WTC11 (cell line): ENCODE data around the gene EDN3. TPM values are rescaled to one million over a fixed set of nuclear protein-coding genes. Genes with fewer than 3 reads are reported as not detected.

Experiments
- ATAC-seq: fragments of 200-7000 bp; cut with Tn5 transposase; 2 replicates; pipeline ENCODE4 v1.10.0; 2021; ENCODE audit warnings: mild to moderate bottlenecking, moderate library complexity
- CTCF ChIA-PET: fragments of 300-600 bp; sonication (Branson Sonifier 250); formaldehyde crosslinking; loops from one replicate; lab custom pipeline; 2021; ENCODE audit warnings: antibody characterized with exemption; lab: Charles Lee
- POLR2A ChIA-PET: fragments of 350-600 bp; sonication (Branson Sonifier 250); formaldehyde crosslinking; loops from one replicate; lab custom pipeline; 2021; ENCODE audit warnings: antibody characterized with exemption; lab: Charles Lee
- DNase-seq: peaks from one replicate; pipeline ENCODE4 v3.0.0; 2021; ENCODE audit warnings: low spot score
- H3K27ac Mint-ChIP-seq: 2 replicates; pipeline ENCODE4 v1.8.0; 2021; ENCODE audit warnings: mixed read lengths
- H3K27me3 Mint-ChIP-seq: 2 replicates; pipeline ENCODE4 v1.8.0; 2021; ENCODE audit warnings: low read depth, mild to moderate bottlenecking, moderate library complexity, mixed read lengths
- H3K36me3 Mint-ChIP-seq: 2 replicates; pipeline ENCODE4 v1.8.0; 2021; ENCODE audit warnings: mixed read lengths
- H3K4me1 Mint-ChIP-seq: 2 replicates; pipeline ENCODE4 v1.8.0; 2022; ENCODE audit warnings: mixed read lengths
- H3K4me3 Mint-ChIP-seq: 2 replicates; pipeline ENCODE4 v1.8.0; 2021; ENCODE audit warnings: mild to moderate bottlenecking, moderate library complexity, mixed read lengths
- H3K9me3 Mint-ChIP-seq: 2 replicates; pipeline ENCODE4 v1.8.0; 2021; ENCODE audit warnings: mixed read lengths
- ATF1 ChIP-seq: sonication (generic); formaldehyde crosslinking; IDR thresholded peaks from 2 replicates; pipeline ENCODE4 v1.8.1; 2023; ENCODE audit warnings: mild to moderate bottlenecking, moderate library complexity, missing genetic modification reagents
- CREB1 ChIP-seq: sonication (generic); formaldehyde crosslinking; IDR thresholded peaks from 2 replicates; pipeline ENCODE4 v1.8.0; 2023; ENCODE audit warnings: mild to moderate bottlenecking, missing genetic modification reagents
- ETV6 ChIP-seq: sonication (generic); formaldehyde crosslinking; IDR thresholded peaks from 2 replicates; pipeline ENCODE4 v1.8.1; 2022; ENCODE audit warnings: mild to moderate bottlenecking, missing genetic modification reagents
- FOXJ3 ChIP-seq: sonication (generic); formaldehyde crosslinking; IDR thresholded peaks from 2 replicates; pipeline ENCODE4 v1.9.0; 2021; ENCODE audit warnings: missing genetic modification reagents, mild to moderate bottlenecking, borderline replicate concordance
- FOXP1 ChIP-seq: sonication (generic); formaldehyde crosslinking; IDR thresholded peaks from 2 replicates; pipeline ENCODE4 v1.8.0; 2022; ENCODE audit warnings: missing genetic modification reagents, mild to moderate bottlenecking, moderate library complexity, borderline replicate concordance
- JUN ChIP-seq: sonication (generic); formaldehyde crosslinking; IDR thresholded peaks from 2 replicates; pipeline ENCODE4 v1.8.0; 2023; ENCODE audit warnings: mild to moderate bottlenecking, missing genetic modification reagents
- RELA ChIP-seq: sonication (generic); formaldehyde crosslinking; IDR thresholded peaks from 2 replicates; pipeline ENCODE4 v1.8.1; 2022; ENCODE audit warnings: missing genetic modification reagents, mild to moderate bottlenecking, borderline replicate concordance
- TEAD4 ChIP-seq: sonication (generic); formaldehyde crosslinking; IDR thresholded peaks from 2 replicates; pipeline ENCODE4 v1.8.0; 2022; ENCODE audit warnings: mild to moderate bottlenecking, missing genetic modification reagents
- ZNF232 ChIP-seq: sonication (generic); formaldehyde crosslinking; IDR thresholded peaks from 2 replicates; pipeline ENCODE4 v1.8.0; 2022; ENCODE audit warnings: mild to moderate bottlenecking, missing genetic modification reagents
- ZNF416 ChIP-seq: fragments of 250-450 bp; sonication (Bioruptor Pico); IDR thresholded peaks from 2 replicates; pipeline ENCODE4 v1.9.0; 2021; ENCODE audit warnings: mild to moderate bottlenecking, inconsistent platforms
- total RNA-seq: library from RNA; stranded (reverse); gene quantifications from 3 replicates; pipeline ENCODE4 v1.2.3, GENCODE V29; 2021
- TF ChIP-seq, protein P1 (sequence below): fragments of 250-450 bp; sonication (Bioruptor Pico); IDR thresholded peaks from 2 replicates; pipeline ENCODE4 v1.9.0; 2021; ENCODE audit warnings: moderate library complexity, mild to moderate bottlenecking, inconsistent platforms, borderline replicate concordance
- TF ChIP-seq, protein P2 (sequence below): sonication (generic); formaldehyde crosslinking; IDR thresholded peaks from 2 replicates; pipeline ENCODE4 v1.8.1; 2023; ENCODE audit warnings: mild to moderate bottlenecking, missing genetic modification reagents, borderline replicate concordance
- TF ChIP-seq, protein P3 (sequence below): sonication (generic); formaldehyde crosslinking; IDR thresholded peaks from 2 replicates; pipeline ENCODE4 v1.8.1; 2023; ENCODE audit warnings: mild to moderate bottlenecking, moderate library complexity, missing genetic modification reagents
- TF ChIP-seq, protein P4 (sequence below): sonication (generic); formaldehyde crosslinking; IDR thresholded peaks from 2 replicates; pipeline ENCODE4 v1.8.1; 2023; ENCODE audit warnings: mild to moderate bottlenecking, missing genetic modification reagents
- TF ChIP-seq, protein P5 (sequence below): sonication (generic); formaldehyde crosslinking; IDR thresholded peaks from 2 replicates; pipeline ENCODE4 v1.8.0; 2022; ENCODE audit warnings: mild to moderate bottlenecking, missing genetic modification reagents
- TF ChIP-seq, protein P6 (sequence below): fragments of 200-600 bp; IDR thresholded peaks from 2 replicates; pipeline ENCODE4 v1.8.0; 2022; ENCODE audit warnings: antibody characterized with exemption
- TF ChIP-seq, protein P7 (sequence below): sonication (generic); formaldehyde crosslinking; IDR thresholded peaks from 2 replicates; pipeline ENCODE4 v1.8.0; 2022; ENCODE audit warnings: mild to moderate bottlenecking, missing genetic modification reagents

Gene EDN3
- total RNA-seq, 1 experiment from 2014 or later, result 0.13 TPM

DNA sequence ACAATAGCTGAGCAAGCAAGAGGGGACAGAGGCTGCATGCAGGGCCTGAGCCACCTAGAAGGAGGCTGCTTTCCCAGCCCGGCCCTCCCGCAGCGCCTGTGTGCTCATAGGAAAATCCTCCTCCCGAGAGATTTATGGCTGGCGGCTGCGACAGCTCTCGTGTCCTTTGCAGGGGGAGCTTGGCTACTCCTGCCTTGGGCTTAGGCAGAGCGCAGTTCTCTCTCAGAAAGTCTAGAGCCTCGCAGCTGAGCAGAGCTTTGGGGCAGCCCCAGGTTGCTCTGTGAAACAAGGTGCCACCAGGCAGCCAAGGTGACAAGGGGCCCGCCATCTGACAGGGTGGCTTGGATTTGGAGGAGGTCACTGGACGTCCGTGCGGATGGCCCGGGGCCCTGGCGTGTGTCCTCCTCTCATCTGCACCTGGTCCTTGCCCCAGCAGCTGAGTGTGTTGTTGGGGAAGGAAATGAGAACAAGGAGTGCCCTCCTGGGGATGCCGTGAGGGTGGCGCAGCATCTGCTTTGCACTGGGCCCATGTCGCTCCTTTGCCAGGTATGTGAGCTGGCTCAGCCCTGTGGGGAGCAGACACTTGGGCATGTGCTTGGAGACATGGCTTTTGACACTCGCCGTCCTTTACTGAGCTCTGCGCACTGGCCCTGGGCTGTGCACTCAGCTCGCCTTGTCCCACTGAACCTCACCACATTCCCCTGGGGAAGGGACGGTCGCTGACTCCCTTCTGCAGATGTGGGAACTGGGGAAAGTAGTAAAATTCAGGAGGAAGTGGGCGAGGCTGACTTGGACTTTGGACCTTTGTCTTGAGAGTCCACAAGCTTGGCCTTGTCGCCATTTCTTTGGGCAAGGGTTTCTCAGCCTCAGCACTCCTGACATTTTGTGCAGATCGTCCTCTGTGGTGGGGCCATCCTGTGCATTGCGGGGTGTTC lies 41.9 kb downstream of the EDN3 start:
- CTCF ChIA-PET, result no interaction called here
- Mint-ChIP-seq H3K4me1 (no peaks in the 10 kb centered on the region), H3K9me3 (peaks cover 9% of the 10 kb centered on the region), H3K4me3 (no peak overlapping the region), H3K27me3 (peaks cover 5% of the 10 kb centered on the region), H3K27ac (no peak overlapping the region), H3K36me3 (no peaks in the 10 kb centered on the region)
- POLR2A ChIA-PET, result no interaction called here
- ATAC-seq, result no peak
- TF ChIP-seq, protein P1, sequence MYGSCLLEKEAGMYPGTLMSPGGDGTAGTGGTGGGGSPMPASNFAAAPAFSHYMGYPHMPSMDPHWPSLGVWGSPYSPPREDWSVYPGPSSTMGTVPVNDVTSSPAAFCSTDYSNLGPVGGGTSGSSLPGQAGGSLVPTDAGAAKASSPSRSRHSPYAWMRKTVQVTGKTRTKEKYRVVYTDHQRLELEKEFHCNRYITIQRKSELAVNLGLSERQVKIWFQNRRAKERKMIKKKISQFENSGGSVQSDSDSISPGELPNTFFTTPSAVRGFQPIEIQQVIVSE (CRISPR knock-in tag), result no peak
- TF ChIP-seq FOXP1 (CRISPR knock-in tag) (no peak), TEAD4 (CRISPR knock-in tag) (no peak), ETV6 (CRISPR knock-in tag) (no peak), JUN (CRISPR knock-in tag) (no peak), ZNF416 (CRISPR knock-in tag) (no peak), CREB1 (no peak)
- TF ChIP-seq, protein P2, sequence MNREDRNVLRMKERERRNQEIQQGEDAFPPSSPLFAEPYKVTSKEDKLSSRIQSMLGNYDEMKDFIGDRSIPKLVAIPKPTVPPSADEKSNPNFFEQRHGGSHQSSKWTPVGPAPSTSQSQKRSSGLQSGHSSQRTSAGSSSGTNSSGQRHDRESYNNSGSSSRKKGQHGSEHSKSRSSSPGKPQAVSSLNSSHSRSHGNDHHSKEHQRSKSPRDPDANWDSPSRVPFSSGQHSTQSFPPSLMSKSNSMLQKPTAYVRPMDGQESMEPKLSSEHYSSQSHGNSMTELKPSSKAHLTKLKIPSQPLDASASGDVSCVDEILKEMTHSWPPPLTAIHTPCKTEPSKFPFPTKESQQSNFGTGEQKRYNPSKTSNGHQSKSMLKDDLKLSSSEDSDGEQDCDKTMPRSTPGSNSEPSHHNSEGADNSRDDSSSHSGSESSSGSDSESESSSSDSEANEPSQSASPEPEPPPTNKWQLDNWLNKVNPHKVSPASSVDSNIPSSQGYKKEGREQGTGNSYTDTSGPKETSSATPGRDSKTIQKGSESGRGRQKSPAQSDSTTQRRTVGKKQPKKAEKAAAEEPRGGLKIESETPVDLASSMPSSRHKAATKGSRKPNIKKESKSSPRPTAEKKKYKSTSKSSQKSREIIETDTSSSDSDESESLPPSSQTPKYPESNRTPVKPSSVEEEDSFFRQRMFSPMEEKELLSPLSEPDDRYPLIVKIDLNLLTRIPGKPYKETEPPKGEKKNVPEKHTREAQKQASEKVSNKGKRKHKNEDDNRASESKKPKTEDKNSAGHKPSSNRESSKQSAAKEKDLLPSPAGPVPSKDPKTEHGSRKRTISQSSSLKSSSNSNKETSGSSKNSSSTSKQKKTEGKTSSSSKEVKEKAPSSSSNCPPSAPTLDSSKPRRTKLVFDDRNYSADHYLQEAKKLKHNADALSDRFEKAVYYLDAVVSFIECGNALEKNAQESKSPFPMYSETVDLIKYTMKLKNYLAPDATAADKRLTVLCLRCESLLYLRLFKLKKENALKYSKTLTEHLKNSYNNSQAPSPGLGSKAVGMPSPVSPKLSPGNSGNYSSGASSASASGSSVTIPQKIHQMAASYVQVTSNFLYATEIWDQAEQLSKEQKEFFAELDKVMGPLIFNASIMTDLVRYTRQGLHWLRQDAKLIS (CRISPR knock-in tag), result no peak
- TF ChIP-seq, protein P3, sequence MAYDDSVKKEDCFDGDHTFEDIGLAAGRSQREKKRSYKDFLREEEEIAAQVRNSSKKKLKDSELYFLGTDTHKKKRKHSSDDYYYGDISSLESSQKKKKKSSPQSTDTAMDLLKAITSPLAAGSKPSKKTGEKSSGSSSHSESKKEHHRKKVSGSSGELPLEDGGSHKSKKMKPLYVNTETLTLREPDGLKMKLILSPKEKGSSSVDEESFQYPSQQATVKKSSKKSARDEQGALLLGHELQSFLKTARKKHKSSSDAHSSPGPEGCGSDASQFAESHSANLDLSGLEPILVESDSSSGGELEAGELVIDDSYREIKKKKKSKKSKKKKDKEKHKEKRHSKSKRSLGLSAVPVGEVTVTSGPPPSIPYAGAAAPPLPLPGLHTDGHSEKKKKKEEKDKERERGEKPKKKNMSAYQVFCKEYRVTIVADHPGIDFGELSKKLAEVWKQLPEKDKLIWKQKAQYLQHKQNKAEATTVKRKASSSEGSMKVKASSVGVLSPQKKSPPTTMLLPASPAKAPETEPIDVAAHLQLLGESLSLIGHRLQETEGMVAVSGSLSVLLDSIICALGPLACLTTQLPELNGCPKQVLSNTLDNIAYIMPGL, result no peak
- TF ChIP-seq, protein P4, sequence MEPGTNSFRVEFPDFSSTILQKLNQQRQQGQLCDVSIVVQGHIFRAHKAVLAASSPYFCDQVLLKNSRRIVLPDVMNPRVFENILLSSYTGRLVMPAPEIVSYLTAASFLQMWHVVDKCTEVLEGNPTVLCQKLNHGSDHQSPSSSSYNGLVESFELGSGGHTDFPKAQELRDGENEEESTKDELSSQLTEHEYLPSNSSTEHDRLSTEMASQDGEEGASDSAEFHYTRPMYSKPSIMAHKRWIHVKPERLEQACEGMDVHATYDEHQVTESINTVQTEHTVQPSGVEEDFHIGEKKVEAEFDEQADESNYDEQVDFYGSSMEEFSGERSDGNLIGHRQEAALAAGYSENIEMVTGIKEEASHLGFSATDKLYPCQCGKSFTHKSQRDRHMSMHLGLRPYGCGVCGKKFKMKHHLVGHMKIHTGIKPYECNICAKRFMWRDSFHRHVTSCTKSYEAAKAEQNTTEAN (CRISPR knock-in tag), result no peak
- TF ChIP-seq, protein P5, sequence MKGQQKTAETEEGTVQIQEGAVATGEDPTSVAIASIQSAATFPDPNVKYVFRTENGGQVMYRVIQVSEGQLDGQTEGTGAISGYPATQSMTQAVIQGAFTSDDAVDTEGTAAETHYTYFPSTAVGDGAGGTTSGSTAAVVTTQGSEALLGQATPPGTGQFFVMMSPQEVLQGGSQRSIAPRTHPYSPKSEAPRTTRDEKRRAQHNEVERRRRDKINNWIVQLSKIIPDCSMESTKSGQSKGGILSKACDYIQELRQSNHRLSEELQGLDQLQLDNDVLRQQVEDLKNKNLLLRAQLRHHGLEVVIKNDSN (CRISPR knock-in tag), result no peak
- TF ChIP-seq, all 79 proteins: peak for 0
- no peak for DNase-seq

DNA sequence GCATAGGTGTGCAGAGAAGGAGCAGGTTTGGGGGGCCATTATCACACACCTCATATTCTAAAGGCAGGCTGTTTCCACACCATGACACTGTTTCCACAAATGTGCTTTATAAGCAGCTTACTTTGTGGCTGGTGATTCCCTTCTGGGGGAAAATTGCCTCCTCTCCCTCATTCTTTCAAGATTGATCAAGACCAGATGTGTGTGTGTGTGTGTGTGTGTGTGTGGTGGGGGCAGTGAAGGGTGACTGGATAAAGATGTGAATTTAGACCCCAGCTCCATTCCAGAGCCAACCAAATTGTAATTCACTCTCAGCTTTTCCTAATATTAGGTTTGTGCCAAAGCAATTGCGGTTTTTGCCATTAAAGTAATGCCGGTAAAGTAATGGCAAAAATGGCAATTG lies 45.6 kb downstream of the EDN3 start:
- TF ChIP-seq, protein P6, sequence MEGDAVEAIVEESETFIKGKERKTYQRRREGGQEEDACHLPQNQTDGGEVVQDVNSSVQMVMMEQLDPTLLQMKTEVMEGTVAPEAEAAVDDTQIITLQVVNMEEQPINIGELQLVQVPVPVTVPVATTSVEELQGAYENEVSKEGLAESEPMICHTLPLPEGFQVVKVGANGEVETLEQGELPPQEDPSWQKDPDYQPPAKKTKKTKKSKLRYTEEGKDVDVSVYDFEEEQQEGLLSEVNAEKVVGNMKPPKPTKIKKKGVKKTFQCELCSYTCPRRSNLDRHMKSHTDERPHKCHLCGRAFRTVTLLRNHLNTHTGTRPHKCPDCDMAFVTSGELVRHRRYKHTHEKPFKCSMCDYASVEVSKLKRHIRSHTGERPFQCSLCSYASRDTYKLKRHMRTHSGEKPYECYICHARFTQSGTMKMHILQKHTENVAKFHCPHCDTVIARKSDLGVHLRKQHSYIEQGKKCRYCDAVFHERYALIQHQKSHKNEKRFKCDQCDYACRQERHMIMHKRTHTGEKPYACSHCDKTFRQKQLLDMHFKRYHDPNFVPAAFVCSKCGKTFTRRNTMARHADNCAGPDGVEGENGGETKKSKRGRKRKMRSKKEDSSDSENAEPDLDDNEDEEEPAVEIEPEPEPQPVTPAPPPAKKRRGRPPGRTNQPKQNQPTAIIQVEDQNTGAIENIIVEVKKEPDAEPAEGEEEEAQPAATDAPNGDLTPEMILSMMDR, result no peak
- TF ChIP-seq ZNF232 (CRISPR knock-in tag), result no peak
- no peak for TF ChIP-seq ATF1
- no peak for TF ChIP-seq FOXJ3
- TF ChIP-seq, protein P7, sequence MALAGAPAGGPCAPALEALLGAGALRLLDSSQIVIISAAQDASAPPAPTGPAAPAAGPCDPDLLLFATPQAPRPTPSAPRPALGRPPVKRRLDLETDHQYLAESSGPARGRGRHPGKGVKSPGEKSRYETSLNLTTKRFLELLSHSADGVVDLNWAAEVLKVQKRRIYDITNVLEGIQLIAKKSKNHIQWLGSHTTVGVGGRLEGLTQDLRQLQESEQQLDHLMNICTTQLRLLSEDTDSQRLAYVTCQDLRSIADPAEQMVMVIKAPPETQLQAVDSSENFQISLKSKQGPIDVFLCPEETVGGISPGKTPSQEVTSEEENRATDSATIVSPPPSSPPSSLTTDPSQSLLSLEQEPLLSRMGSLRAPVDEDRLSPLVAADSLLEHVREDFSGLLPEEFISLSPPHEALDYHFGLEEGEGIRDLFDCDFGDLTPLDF (CRISPR knock-in tag), result no peak
- TF ChIP-seq RELA (CRISPR knock-in tag), result no peak
- no peak for DNase-seq
- Mint-ChIP-seq H3K9me3 (peaks cover 9% of the 10 kb centered on the region), H3K4me1 (no peaks in the 10 kb centered on the region), H3K27ac (no peak overlapping the region), H3K4me3 (no peak overlapping the region), H3K36me3 (no peaks in the 10 kb centered on the region), H3K27me3 (peaks cover 5% of the 10 kb centered on the region)
- POLR2A ChIA-PET, result no interaction called here
- ATAC-seq, result no peak
- CTCF ChIA-PET, result interaction anchor here (1.2 kb wide), 1 partner anchor 124 kb away, joined by 3 read pairs; no protein-coding TSS in a partner anchor
